ENCODE results near the gene METRNL. TPM values are rescaled to one million over a fixed set of nuclear protein-coding genes. Genes with fewer than 3 reads are reported as not detected.

Gene METRNL
- total RNA-seq, 1 experiment from 2014 or later: 58.7 TPM

DNA sequence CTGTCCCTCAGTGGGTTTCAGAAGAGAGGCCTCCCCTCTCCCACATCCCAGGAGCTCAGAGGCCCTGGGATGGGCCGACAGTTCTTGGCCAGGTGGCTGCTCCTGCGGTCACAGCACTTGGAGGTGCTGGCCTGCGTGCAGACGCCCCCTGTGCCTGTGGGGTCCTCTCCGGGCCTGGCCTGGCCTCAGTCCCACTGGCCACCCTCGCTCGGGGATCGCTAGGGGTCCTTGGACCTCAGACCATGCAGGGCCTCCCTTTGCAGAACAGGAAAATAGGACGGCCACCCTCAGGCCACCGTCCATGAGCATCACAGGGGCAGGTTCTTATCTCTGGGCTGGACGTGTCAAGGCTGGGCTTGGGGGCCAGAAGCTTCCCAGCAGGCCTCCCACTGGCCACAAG is 30.0 kb downstream of the METRNL start (continued):
- TF ChIP-seq EGR1 (IDR thresholded peaks at IDR 0.05; ENCODE audit: low read depth): no peak
- TF ChIP-seq, protein P1, sequence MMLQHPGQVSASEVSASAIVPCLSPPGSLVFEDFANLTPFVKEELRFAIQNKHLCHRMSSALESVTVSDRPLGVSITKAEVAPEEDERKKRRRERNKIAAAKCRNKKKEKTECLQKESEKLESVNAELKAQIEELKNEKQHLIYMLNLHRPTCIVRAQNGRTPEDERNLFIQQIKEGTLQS (IDR thresholded peaks at IDR 0.05): no peak
- TF ChIP-seq, protein P2, sequence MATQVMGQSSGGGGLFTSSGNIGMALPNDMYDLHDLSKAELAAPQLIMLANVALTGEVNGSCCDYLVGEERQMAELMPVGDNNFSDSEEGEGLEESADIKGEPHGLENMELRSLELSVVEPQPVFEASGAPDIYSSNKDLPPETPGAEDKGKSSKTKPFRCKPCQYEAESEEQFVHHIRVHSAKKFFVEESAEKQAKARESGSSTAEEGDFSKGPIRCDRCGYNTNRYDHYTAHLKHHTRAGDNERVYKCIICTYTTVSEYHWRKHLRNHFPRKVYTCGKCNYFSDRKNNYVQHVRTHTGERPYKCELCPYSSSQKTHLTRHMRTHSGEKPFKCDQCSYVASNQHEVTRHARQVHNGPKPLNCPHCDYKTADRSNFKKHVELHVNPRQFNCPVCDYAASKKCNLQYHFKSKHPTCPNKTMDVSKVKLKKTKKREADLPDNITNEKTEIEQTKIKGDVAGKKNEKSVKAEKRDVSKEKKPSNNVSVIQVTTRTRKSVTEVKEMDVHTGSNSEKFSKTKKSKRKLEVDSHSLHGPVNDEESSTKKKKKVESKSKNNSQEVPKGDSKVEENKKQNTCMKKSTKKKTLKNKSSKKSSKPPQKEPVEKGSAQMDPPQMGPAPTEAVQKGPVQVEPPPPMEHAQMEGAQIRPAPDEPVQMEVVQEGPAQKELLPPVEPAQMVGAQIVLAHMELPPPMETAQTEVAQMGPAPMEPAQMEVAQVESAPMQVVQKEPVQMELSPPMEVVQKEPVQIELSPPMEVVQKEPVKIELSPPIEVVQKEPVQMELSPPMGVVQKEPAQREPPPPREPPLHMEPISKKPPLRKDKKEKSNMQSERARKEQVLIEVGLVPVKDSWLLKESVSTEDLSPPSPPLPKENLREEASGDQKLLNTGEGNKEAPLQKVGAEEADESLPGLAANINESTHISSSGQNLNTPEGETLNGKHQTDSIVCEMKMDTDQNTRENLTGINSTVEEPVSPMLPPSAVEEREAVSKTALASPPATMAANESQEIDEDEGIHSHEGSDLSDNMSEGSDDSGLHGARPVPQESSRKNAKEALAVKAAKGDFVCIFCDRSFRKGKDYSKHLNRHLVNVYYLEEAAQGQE (IDR thresholded peaks at IDR 0.05; ENCODE audit: low read depth): no peak
- TF ChIP-seq RAD21 (IDR thresholded peaks at IDR 0.05; ENCODE audit: low read depth): no peak
- TF ChIP-seq ELF1 (IDR thresholded peaks at IDR 0.05; ENCODE audit: borderline replicate concordance, low read depth): no peak
- no peak for TF ChIP-seq ZFX (IDR thresholded peaks at IDR 0.05)

DNA sequence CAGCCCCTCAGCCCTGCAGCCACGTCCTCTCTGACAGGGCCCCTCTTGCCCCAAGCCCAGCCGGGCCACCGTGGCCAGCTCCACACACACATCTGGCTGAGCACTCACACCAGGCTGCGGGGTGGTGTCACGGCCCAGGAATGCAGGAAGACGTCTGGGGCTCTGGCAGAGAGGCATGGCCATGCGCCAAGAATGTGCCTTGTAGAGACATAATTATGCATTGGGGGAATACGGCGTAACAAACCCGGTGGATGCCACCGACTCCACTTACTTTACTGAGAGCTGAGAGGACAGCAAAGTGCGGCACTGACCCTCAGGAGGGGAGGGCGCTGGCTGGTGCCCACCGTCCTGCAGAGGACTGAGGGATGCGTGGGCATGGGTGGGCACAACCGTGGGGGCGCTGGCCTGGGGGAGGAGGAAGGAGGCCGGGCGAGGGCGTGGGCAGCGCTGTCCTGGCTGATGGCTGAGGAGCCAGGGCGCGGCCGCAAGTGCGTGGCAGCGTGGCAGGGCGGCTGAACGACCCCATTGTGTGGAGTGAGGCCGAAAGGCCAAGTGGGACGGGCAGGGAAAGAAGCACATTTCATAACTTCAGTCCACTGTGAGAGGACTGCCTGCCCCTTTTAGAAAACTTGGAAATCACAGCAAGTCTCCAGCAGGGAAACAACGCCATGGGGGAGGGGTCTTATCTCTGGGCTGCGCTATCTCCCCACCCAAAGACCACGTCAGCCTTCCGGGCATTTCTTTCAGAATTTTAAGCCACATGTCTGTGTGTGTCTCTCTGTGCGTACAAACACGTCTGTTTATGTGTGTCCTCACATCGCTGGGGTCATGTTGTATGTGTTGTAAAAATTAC is 30.6 kb downstream of the METRNL start:
- Histone ChIP-seq H3K36me3 (ENCODE audit: control insufficient read depth in 1 of 2, insufficient read depth in 2 of 2, low read length in 2 of 2) (no peaks in the 10 kb centered on the region), H3K27ac (ENCODE audit: low read depth, low read length) (peak overlapping the region; percentile 21; the same call in 1 of the 2 replicates), H3K4me1 (ENCODE audit: control insufficient read depth in 1 of 2, insufficient read depth in 2 of 2, low read length in 2 of 2) (peaks cover 13 to 22% of the 10 kb centered on the region in 2 experiments)

More for the DNA sequence above, 30.6 kb downstream of the METRNL start:
- Histone ChIP-seq H3K9me2 (ENCODE audit: insufficient read depth) (no peaks in the 10 kb centered on the region), H3K79me2 (ENCODE audit: insufficient read depth, low read length) (no peaks in the 10 kb centered on the region), H3K9me3 (ENCODE audit: control insufficient read depth in 1 of 2, insufficient read depth in 1 of 2, low read depth in 1 of 2, low read length in 2 of 2) (peaks cover 0 to 11% of the 10 kb centered on the region in 2 experiments; a peak in 1 of 4 replicates), H3K9ac (ENCODE audit: low read length) (peak overlapping the region; percentile 62), H3K27me3 (ENCODE audit: insufficient read depth, low read length) (peaks cover 3% of the 10 kb centered on the region; the same call in 1 of the 2 replicates), H4K20me1 (ENCODE audit: insufficient read depth) (no peaks in the 10 kb centered on the region), H3K4me3 (replicated peaks in 1 of 2; ENCODE audit: low read depth in 1 of 2, low read length in 2 of 2) (peak overlapping the region; percentile 44 to 61), H2AFZ (ENCODE audit: low read depth, low read length, poor library complexity, severe bottlenecking) (peak overlapping the region; percentile 72), H3K4me2 (ENCODE audit: low read length) (peak overlapping the region; percentile 96)
- no peak for TF ChIP-seq SRF (IDR thresholded peaks at IDR 0.05; ENCODE audit: low read depth)
- TF ChIP-seq SIN3A (IDR thresholded peaks at IDR 0.05; ENCODE audit: low read depth): no peak
- TF ChIP-seq, protein P3, sequence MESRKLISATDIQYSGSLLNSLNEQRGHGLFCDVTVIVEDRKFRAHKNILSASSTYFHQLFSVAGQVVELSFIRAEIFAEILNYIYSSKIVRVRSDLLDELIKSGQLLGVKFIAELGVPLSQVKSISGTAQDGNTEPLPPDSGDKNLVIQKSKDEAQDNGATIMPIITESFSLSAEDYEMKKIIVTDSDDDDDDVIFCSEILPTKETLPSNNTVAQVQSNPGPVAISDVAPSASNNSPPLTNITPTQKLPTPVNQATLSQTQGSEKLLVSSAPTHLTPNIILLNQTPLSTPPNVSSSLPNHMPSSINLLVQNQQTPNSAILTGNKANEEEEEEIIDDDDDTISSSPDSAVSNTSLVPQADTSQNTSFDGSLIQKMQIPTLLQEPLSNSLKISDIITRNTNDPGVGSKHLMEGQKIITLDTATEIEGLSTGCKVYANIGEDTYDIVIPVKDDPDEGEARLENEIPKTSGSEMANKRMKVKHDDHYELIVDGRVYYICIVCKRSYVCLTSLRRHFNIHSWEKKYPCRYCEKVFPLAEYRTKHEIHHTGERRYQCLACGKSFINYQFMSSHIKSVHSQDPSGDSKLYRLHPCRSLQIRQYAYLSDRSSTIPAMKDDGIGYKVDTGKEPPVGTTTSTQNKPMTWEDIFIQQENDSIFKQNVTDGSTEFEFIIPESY (IDR thresholded peaks at IDR 0.05; ENCODE audit: extremely low read depth, insufficient replicate concordance, low read length): no peak
- no peak for TF ChIP-seq ZNF274 (IDR thresholded peaks at IDR 0.05; ENCODE audit: low read depth, low read length)
- no peak for TF ChIP-seq JUND (IDR thresholded peaks at IDR 0.05)
- peak; percentile 34 for TF ChIP-seq TCF7L2 (IDR thresholded peaks at IDR 0.05; ENCODE audit: borderline replicate concordance, extremely low read depth, insufficient read depth, insufficient read length)
- peak; percentile 56 for TF ChIP-seq POLR2AphosphoS5 (IDR thresholded peaks at IDR 0.05; ENCODE audit: low read depth, low read length)
- no peak for TF ChIP-seq CBX3 (IDR thresholded peaks at IDR 0.05; ENCODE audit: low read depth)
- TF ChIP-seq ELF1 (IDR thresholded peaks at IDR 0.05; ENCODE audit: borderline replicate concordance, low read depth): no peak
- DNase-seq (ENCODE audit: low read depth, low spot score): peak; percentile 76
- ChIA-PET CTCF (no interaction called here), RAD21 (ENCODE audit: low non-redundant PET in 1 of 2, low total read pairs in 2 of 2, uncharacterized antibody in 2 of 2, unreplicated experiment in 2 of 2) (no interaction called here), POLR2A (no interaction called here)
- BruUV-seq (replicated peaks): no TSS peak
- intact Hi-C loops (cut with micrococcal nuclease): no loop called here
- ATAC-seq: peak; percentile 96
